Measurements from ENCODE around the gene CLTB. TPM values are rescaled to one million over a fixed set of nuclear protein-coding genes. Genes with fewer than 3 reads are reported as not detected.

CLTB gene
- total RNA-seq, 1 donor from 2014 or later, result 38.1 TPM

- Mint-ChIP-seq H3K9me3 (no peaks in the 10 kb centered on the region), H3K36me3 (peaks cover 15% of the 10 kb centered on the region), H3K4me1 (ENCODE audit: unreplicated experiment) (peaks cover 11% of the 10 kb centered on the region), H3K27ac (peak within 1 kb of the TSS; percentile 100), H3K27me3 (no peaks in the 10 kb centered on the region), H3K4me3 (peak within 1 kb of the TSS; percentile 100)
- peak; percentile 97 for DNase-seq (ENCODE audit: extremely low spot score, unreplicated experiment)
- no peak for TF ChIP-seq CTCF (conservative IDR thresholded peaks at IDR 0.05)
These were observed 27.8 kb downstream of the CLTB start, which contains the start of the genes HIGD2A and NOP16 for GRCh38 chr5:176388444-176389134. HIGD2A (plus strand) TSS chr5:176388751; CDS start chr5:176388820, 69 bp downstream. NOP16 (minus strand) TSS chr5:176388598; CDS start chr5:176388539, 59 bp downstream.

- DNase-seq (ENCODE audit: extremely low spot score, unreplicated experiment), result no peak
- Mint-ChIP-seq H3K27me3 (no peaks in the 10 kb centered on the region), H3K9me3 (no peaks in the 10 kb centered on the region), H3K4me1 (ENCODE audit: unreplicated experiment) (peaks cover 11% of the 10 kb centered on the region), H3K27ac (peak overlapping the region; percentile 100), H3K4me3 (peak overlapping the region; percentile 100), H3K36me3 (peaks cover 15% of the 10 kb centered on the region)
- TF ChIP-seq CTCF (conservative IDR thresholded peaks at IDR 0.05), result no peak
These were observed 28.3 kb downstream of the CLTB start for GRCh38 chr5:176388003-176388443.

GRCh38 chr5:176387384-176387925, 28.9 kb downstream of the CLTB start:
- H3K27ac Mint-ChIP-seq, result peak overlapping the region; percentile 100
- TF ChIP-seq CTCF (conservative IDR thresholded peaks at IDR 0.05), result no peak
- H3K36me3 Mint-ChIP-seq, result peaks cover 15% of the 10 kb centered on the region
- H3K4me3 Mint-ChIP-seq, result peak overlapping the region; percentile 100
- H3K9me3 Mint-ChIP-seq, result no peaks in the 10 kb centered on the region
- no peaks in the 10 kb centered on the region for H3K27me3 Mint-ChIP-seq
- no peak for DNase-seq (ENCODE audit: extremely low spot score, unreplicated experiment)
- H3K4me1 Mint-ChIP-seq (ENCODE audit: unreplicated experiment), result peaks cover 11% of the 10 kb centered on the region

- peaks cover 11% of the 10 kb centered on the region for H3K36me3 Mint-ChIP-seq
- no peaks in the 10 kb centered on the region for H3K9me3 Mint-ChIP-seq
- H3K27ac Mint-ChIP-seq, result peak overlapping the region; percentile 2
- no peaks in the 10 kb centered on the region for H3K27me3 Mint-ChIP-seq
- no peak for TF ChIP-seq CTCF (conservative IDR thresholded peaks at IDR 0.05)
- peaks cover 11% of the 10 kb centered on the region for H3K4me1 Mint-ChIP-seq (ENCODE audit: unreplicated experiment)
- H3K4me3 Mint-ChIP-seq, result peak overlapping the region; percentile 66
- no peak for DNase-seq (ENCODE audit: extremely low spot score, unreplicated experiment)
These were observed 29.8 kb downstream of the CLTB start for GRCh38 chr5:176386491-176386890.

GRCh38 chr5:176384991-176385390, 31.3 kb downstream of the CLTB start:
- DNase-seq (ENCODE audit: extremely low spot score, unreplicated experiment), result no peak
- Mint-ChIP-seq H3K27me3 (no peaks in the 10 kb centered on the region), H3K4me1 (ENCODE audit: unreplicated experiment) (peaks cover 11% of the 10 kb centered on the region), H3K4me3 (no peak overlapping the region), H3K36me3 (peaks cover 11% of the 10 kb centered on the region), H3K9me3 (no peaks in the 10 kb centered on the region), H3K27ac (no peak overlapping the region)
- TF ChIP-seq CTCF (conservative IDR thresholded peaks at IDR 0.05), result no peak
